ENCODE data around the gene ANKRD62.

ANKRD62 gene

DNA sequence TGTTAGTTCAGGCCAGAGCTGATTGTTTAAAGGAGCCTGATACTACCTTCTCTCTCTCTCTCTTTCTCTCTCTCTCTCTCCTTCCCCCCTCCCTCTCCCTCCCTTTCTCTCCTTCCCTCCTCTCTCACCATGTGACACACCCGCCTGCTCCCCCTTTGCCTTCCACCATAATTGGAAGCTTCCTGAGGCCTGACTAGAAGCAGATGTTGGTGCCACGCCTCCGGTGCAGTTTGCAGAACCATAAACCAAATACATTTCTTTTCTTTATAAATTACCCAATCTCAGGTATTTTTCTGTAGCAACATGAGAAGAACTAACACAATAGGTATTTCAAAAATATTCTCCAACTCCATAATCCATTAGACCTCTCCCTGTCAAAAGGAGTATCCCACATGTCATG lies 62.4 kb downstream of the ANKRD62 start:
- no peak overlapping the region for H3K27ac ChIP-seq (ENCODE audit: low read length)
- H4K20me1 ChIP-seq (ENCODE audit: insufficient read depth, low read length) = no peaks in the 10 kb centered on the region
- H3K79me2 ChIP-seq (ENCODE audit: insufficient read depth, low read length) = no peaks in the 10 kb centered on the region
- no peak overlapping the region for H3K9ac ChIP-seq (ENCODE audit: low read depth, low read length)
- DNase-seq (no peak), ATAC-seq (ENCODE audit: insufficient read depth, low read depth) (no peak)
- H3K36me3 ChIP-seq (ENCODE audit: insufficient read depth, low read length) = no peaks in the 10 kb centered on the region
- H3K4me3 ChIP-seq (ENCODE audit: low read depth in 1 of 2, low read length in 2 of 2) = no peak overlapping the region
- H3K27me3 ChIP-seq (ENCODE audit: insufficient read depth, low read length, poor library complexity) = peaks cover 21% of the 10 kb centered on the region
- H3K4me2 ChIP-seq (ENCODE audit: insufficient read depth, low read length) = no peak overlapping the region
- H3K9me3 ChIP-seq (ENCODE audit: insufficient read depth, low read length, severe bottlenecking) = no peaks in the 10 kb centered on the region
- H2AFZ ChIP-seq (ENCODE audit: low read depth, low read length) = no peak overlapping the region
- H3K4me1 ChIP-seq (ENCODE audit: insufficient read depth, low read length) = no peaks in the 10 kb centered on the region
- no peak for TF ChIP-seq EZH2 (IDR thresholded peaks at IDR 0.05; ENCODE audit: borderline replicate concordance, low read depth, low read length, severe bottlenecking)
- TF ChIP-seq, protein P1, sequence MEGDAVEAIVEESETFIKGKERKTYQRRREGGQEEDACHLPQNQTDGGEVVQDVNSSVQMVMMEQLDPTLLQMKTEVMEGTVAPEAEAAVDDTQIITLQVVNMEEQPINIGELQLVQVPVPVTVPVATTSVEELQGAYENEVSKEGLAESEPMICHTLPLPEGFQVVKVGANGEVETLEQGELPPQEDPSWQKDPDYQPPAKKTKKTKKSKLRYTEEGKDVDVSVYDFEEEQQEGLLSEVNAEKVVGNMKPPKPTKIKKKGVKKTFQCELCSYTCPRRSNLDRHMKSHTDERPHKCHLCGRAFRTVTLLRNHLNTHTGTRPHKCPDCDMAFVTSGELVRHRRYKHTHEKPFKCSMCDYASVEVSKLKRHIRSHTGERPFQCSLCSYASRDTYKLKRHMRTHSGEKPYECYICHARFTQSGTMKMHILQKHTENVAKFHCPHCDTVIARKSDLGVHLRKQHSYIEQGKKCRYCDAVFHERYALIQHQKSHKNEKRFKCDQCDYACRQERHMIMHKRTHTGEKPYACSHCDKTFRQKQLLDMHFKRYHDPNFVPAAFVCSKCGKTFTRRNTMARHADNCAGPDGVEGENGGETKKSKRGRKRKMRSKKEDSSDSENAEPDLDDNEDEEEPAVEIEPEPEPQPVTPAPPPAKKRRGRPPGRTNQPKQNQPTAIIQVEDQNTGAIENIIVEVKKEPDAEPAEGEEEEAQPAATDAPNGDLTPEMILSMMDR (IDR thresholded peaks at IDR 0.05; ENCODE audit: borderline replicate concordance, extremely low read depth, low read length, poor library complexity, severe bottlenecking) = no peak

DNA sequence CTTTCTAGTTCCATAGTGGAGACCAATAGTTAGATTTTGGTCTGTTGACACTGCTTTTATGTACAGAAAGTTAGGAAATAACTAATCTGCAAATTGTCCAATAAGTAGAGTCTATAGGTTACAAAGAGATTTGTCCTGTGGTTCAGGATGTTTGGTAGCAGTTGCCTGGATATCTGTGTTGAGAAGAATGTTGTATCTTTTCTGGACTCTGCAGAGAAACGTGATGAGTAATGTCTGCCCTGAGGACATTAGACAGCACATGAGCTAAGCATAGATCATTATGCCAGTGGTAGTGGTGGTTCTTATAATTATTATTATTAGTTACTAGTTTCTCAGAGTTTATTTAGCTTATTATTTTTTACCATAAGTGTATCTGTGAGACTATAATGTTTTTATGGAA lies 65.8 kb downstream of the ANKRD62 start:
- Histone ChIP-seq H3K36me3 (ENCODE audit: insufficient read depth, low read length) (no peaks in the 10 kb centered on the region), H3K79me2 (ENCODE audit: insufficient read depth, low read length) (no peaks in the 10 kb centered on the region), H3K4me2 (ENCODE audit: insufficient read depth, low read length) (no peak overlapping the region), H3K4me3 (ENCODE audit: low read depth in 1 of 2, low read length in 2 of 2) (no peak overlapping the region), H2AFZ (ENCODE audit: low read depth, low read length) (no peak overlapping the region), H3K27ac (ENCODE audit: low read length) (no peak overlapping the region), H3K27me3 (ENCODE audit: insufficient read depth, low read length, poor library complexity) (peaks cover 15% of the 10 kb centered on the region), H3K4me1 (ENCODE audit: insufficient read depth, low read length) (no peaks in the 10 kb centered on the region), H3K9me3 (ENCODE audit: insufficient read depth, low read length, severe bottlenecking) (no peaks in the 10 kb centered on the region), H4K20me1 (ENCODE audit: insufficient read depth, low read length) (no peaks in the 10 kb centered on the region), H3K9ac (ENCODE audit: low read depth, low read length) (no peak overlapping the region)
- DNase-seq = no peak
- no peak for TF ChIP-seq EZH2 (IDR thresholded peaks at IDR 0.05; ENCODE audit: borderline replicate concordance, low read depth, low read length, severe bottlenecking)
- TF ChIP-seq, protein P1 (IDR thresholded peaks at IDR 0.05; ENCODE audit: borderline replicate concordance, extremely low read depth, low read length, poor library complexity, severe bottlenecking) = no peak
- no peak for ATAC-seq (ENCODE audit: insufficient read depth, low read depth)

GRCh38 chr18:12162786-12163185 lies 69.1 kb downstream of the ANKRD62 start:
- no peak for ATAC-seq (ENCODE audit: insufficient read depth, low read depth)
- Histone ChIP-seq H3K4me3 (ENCODE audit: low read depth in 1 of 2, low read length in 2 of 2) (no peak overlapping the region), H3K27ac (ENCODE audit: low read length) (no peak overlapping the region), H3K4me1 (ENCODE audit: insufficient read depth, low read length) (no peaks in the 10 kb centered on the region), H4K20me1 (ENCODE audit: insufficient read depth, low read length) (no peaks in the 10 kb centered on the region), H3K9ac (ENCODE audit: low read depth, low read length) (no peak overlapping the region), H3K9me3 (ENCODE audit: insufficient read depth, low read length, severe bottlenecking) (no peaks in the 10 kb centered on the region), H3K27me3 (ENCODE audit: insufficient read depth, low read length, poor library complexity) (peaks cover 6% of the 10 kb centered on the region), H3K36me3 (ENCODE audit: insufficient read depth, low read length) (no peaks in the 10 kb centered on the region), H3K79me2 (ENCODE audit: insufficient read depth, low read length) (no peaks in the 10 kb centered on the region), H2AFZ (ENCODE audit: low read depth, low read length) (no peak overlapping the region), H3K4me2 (ENCODE audit: insufficient read depth, low read length) (no peak overlapping the region)
- no peak for TF ChIP-seq EZH2 (IDR thresholded peaks at IDR 0.05; ENCODE audit: borderline replicate concordance, low read depth, low read length, severe bottlenecking)
- TF ChIP-seq, protein P1 (IDR thresholded peaks at IDR 0.05; ENCODE audit: borderline replicate concordance, extremely low read depth, low read length, poor library complexity, severe bottlenecking) = no peak
- DNase-seq = no peak

All from DND-41 (cell line).